ENCODE results near the gene STIP1. TPM values are rescaled to one million over a fixed set of nuclear protein-coding genes. Genes with fewer than 3 reads are reported as not detected.

Gene STIP1
- total and polyA plus RNA-seq, 2 of the 4 experiments (the other 2 are of a cell fraction): 201 to 489 TPM

DNA sequence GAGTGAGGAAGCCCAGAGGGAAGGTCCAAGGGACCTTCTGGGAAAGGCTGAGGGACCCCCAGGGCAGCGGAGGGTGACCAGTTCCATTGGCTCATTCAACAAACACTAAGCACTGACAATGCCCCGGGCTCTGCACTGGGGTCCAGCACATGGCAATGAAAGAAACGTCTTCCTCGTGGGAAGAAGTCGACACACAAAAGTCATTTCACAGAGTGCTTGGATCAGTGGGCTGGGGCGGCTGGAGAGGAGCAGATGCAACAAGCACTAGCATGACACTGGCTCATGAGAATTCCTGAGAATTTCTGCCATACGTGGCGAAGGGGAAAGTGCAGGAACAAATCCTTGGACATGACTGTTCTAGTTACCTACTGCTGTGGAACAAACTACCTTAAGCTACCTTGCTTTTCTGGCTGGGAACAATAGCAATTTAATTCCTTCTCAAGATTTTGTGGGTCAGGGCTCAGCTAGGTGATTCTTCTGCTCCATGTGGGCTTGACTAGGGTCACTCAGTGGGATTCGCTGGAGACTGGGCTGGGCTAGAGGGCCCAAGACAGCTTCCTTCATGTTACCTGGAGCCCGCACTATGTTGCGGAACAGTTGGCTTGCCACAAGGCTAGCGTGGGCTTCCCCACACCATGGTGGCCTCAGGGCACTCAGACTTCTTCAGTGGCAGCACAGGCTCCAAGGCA lies 6.9 kb upstream of the STIP1 start:
- Histone ChIP-seq H3K9me3 (ENCODE audit: control insufficient read depth, insufficient read depth, low read length) (no peaks in the 10 kb centered on the region; the same call in 1 of the 2 replicates), H3K4me2 (ENCODE audit: low read depth, low read length) (no peak overlapping the region), H3K36me3 (ENCODE audit: control insufficient read depth, insufficient read depth, low read length) (no peaks in the 10 kb centered on the region), H4K8ac (ENCODE audit: low read depth in 2 of 2, low read length in 2 of 2) (no peak overlapping the region), H3K18ac (ENCODE audit: low read depth, low read length) (no peak overlapping the region), H2BK120ac (ENCODE audit: low read depth, low read length) (no peak overlapping the region), H2AK9ac (replicated peaks; ENCODE audit: low read depth, low read length, poor library complexity) (no peak overlapping the region), H3K4ac (ENCODE audit: low read depth, low read length) (no peak overlapping the region), H3K4me3 (ENCODE audit: insufficient read depth, low read depth, low read length) (no peak overlapping the region), H3K14ac (replicated peaks; ENCODE audit: low read depth, low read length) (no peak overlapping the region), H2BK15ac (ENCODE audit: low read depth, low read length) (no peak overlapping the region), H3K9ac (ENCODE audit: low read depth, low read length) (no peak overlapping the region), H3K79me1 (ENCODE audit: low read depth in 1 of 2, low read length in 2 of 2) (peaks cover 11 to 41% of the 10 kb centered on the region in 2 experiments; a peak in 2 of 4 replicates), H3K27me3 (ENCODE audit: control insufficient read depth, insufficient read depth, low read length) (no peaks in the 10 kb centered on the region), H4K20me1 (ENCODE audit: insufficient read depth, low read length) (no peaks in the 10 kb centered on the region; the same call in 1 of the 2 replicates), H3K4me1 (ENCODE audit: control insufficient read depth, insufficient read depth, low read length) (peaks cover 7% of the 10 kb centered on the region; the same call in 1 of the 2 replicates), H3K56ac (ENCODE audit: extremely low read depth, insufficient read depth, low read length) (no peak overlapping the region), H3K9me1 (ENCODE audit: insufficient read depth, low read length) (peaks cover 15% of the 10 kb centered on the region; the same call in 1 of the 2 replicates), H4K5ac (ENCODE audit: low read depth, low read length) (no peak overlapping the region), H2BK5ac (ENCODE audit: low read depth, low read length, poor library complexity, severe bottlenecking) (no peak overlapping the region), H2BK20ac (ENCODE audit: low read depth, low read length) (no peak overlapping the region), H4K91ac (ENCODE audit: insufficient read depth, low read depth, low read length) (no peak overlapping the region), H3K27ac (ENCODE audit: insufficient read depth, low read length) (no peak overlapping the region), H2AFZ (replicated peaks; ENCODE audit: low read length, poor library complexity) (no peak overlapping the region), H2AK5ac (ENCODE audit: low read depth, low read length) (no peak overlapping the region), H3K23ac (ENCODE audit: low read depth, low read length) (no peak overlapping the region)
- intact Hi-C loops (cut with micrococcal nuclease): no loop called here
- BruUV-seq (replicated peaks): no TSS peak
- TF ChIP-seq CTCF (conservative IDR thresholded peaks at IDR 0.05; ENCODE audit: low read depth, low read length) (no peak), MXI1 (IDR thresholded peaks at IDR 0.05; ENCODE audit: borderline replicate concordance, low read depth, low read length) (no peak), RCOR1 (IDR thresholded peaks at IDR 0.05; ENCODE audit: insufficient replicate concordance, low read length) (no peak), CHD1 (IDR thresholded peaks at IDR 0.05; ENCODE audit: low read depth, low read length) (no peak), SMC3 (IDR thresholded peaks at IDR 0.05; ENCODE audit: low read depth, low read length) (no peak), POLR2A (IDR thresholded peaks at IDR 0.05; ENCODE audit: low read depth, low read length) (no peak), RFX5 (IDR thresholded peaks at IDR 0.05; ENCODE audit: low read depth, low read length) (no peak), NFE2L2 (IDR thresholded peaks at IDR 0.05; ENCODE audit: low read depth, low read length) (no peak), MAZ (IDR thresholded peaks at IDR 0.05; ENCODE audit: borderline replicate concordance, low read depth, low read length) (no peak)
- TF ChIP-seq, protein P1, sequence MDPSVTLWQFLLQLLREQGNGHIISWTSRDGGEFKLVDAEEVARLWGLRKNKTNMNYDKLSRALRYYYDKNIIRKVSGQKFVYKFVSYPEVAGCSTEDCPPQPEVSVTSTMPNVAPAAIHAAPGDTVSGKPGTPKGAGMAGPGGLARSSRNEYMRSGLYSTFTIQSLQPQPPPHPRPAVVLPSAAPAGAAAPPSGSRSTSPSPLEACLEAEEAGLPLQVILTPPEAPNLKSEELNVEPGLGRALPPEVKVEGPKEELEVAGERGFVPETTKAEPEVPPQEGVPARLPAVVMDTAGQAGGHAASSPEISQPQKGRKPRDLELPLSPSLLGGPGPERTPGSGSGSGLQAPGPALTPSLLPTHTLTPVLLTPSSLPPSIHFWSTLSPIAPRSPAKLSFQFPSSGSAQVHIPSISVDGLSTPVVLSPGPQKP (IDR thresholded peaks at IDR 0.05; ENCODE audit: borderline replicate concordance, low read depth, low read length): no peak
- dilution Hi-C loops (cut with HindIII; ENCODE audit: low sequenced_read_pairs, unreplicated experiment): no loop called here
- CTCF ChIA-PET: no interaction called here
- DNase-seq (no peak), ATAC-seq (ENCODE audit: low read depth) (no peak)
- 95% methylated on average over 9 of the region's 12 CpGs; no CpG with 5 or more reads in 1 of the 2 experiments for WGBS, 2 experiments (ENCODE audit: extremely low coverage in 2 of 2, insufficient read length in 1 of 2)
- POLR2A ChIA-PET (ENCODE audit: unreplicated experiment): no interaction called here
- in situ Hi-C loops (cut with MboI; ENCODE audit: low sequenced_read_pairs): no loop called here
